SJSA1 (cell line): ENCODE measurements around the gene SKAP2. TPM values are rescaled to one million over a fixed set of nuclear protein-coding genes. Genes with fewer than 3 reads are reported as not detected.

ENCODE experiments used
- DNase-seq, 2 experiments: peaks; one replicate each; pipeline ENCODE4 v3.0.0-alpha.2; 2015 to 2020; ENCODE audit warnings: low spot score in 2 of 2, low read depth in 1 of 2
- H3K27ac ChIP-seq: fragments of 250-450 bp; sonication (Bioruptor Pico); 2 replicates; pipeline ENCODE4 v1.5.1; 2020; ENCODE audit warnings: mild to moderate bottlenecking, moderate library complexity
- H3K27me3 ChIP-seq: fragments of 250-450 bp; sonication (Bioruptor Pico); replicated peaks from 2 replicates; pipeline ENCODE4 v1.5.1; 2020; ENCODE audit warnings: mild to moderate bottlenecking, moderate library complexity
- H3K36me3 ChIP-seq: fragments of 250-450 bp; sonication (Bioruptor Pico); 2 replicates; pipeline ENCODE4 v1.5.1; 2020; ENCODE audit warnings: mild to moderate bottlenecking
- H3K4me1 ChIP-seq: fragments of 250-450 bp; sonication (Bioruptor Pico); replicated peaks from 2 replicates; pipeline ENCODE4 v1.6.1; 2021; ENCODE audit warnings: mild to moderate bottlenecking
- H3K4me3 ChIP-seq: fragments of 250-450 bp; sonication (Bioruptor Pico); 2 replicates; pipeline ENCODE4 v1.5.1; 2020; ENCODE audit warnings: mild to moderate bottlenecking
- H3K9me3 ChIP-seq: fragments of 250-450 bp; sonication (Bioruptor Pico); replicated peaks from 2 replicates; pipeline ENCODE4 v1.5.1; 2020; ENCODE audit warnings: mild to moderate bottlenecking
- total RNA-seq: library from RNA; depleted of rRNA; stranded (reverse); fragments of >200 nt; shearing (Covaris generic); gene quantifications from 2 replicates; pipeline ENCODE4 v1.2.3, GENCODE V29; 2014; rRNA removed

Gene SKAP2
- total RNA-seq, 1 experiment from 2014 or later, result 16.4 TPM

DNA sequence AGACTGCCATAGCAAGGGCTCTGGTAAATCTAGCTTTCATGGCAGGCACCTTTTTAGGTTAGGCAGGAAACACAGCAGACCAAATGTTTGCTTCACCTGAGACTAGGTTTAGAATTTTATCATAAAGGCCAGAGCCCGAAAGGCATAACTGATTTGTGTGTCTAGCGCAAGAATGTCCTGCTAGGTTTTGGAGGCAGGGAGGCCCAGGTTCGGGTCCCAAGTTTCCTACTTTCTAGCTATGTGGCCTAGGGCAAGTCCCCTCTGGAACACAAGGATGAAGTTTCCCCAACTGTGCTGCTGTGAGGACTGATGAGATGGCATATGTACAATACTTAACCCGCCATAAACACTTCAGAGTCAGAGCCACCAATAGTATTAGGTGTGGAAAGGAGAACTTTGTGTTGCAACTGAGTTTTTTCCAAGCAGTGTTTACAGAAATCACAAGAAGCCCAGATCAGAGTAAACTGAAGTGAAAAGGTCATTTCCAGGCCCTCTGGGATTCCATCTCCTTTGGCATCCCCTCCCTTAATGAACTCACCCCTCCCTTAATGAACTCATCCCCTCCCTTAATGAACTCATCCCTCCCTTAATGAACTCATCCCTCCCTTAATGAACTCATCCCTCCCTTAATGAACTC, 244.9 kb downstream of the SKAP2 start:
- H3K27ac ChIP-seq, result no peak overlapping the region
- H3K4me1 ChIP-seq, result no peaks in the 10 kb centered on the region
- no peak for DNase-seq
- no peaks in the 10 kb centered on the region for H3K9me3 ChIP-seq
- no peaks in the 10 kb centered on the region for H3K36me3 ChIP-seq
- 0 out of 2 replicates have a peak, but pooled peaks cover 5% of the 10 kb centered on the region for H3K27me3 ChIP-seq
- no peak overlapping the region for H3K4me3 ChIP-seq

DNA sequence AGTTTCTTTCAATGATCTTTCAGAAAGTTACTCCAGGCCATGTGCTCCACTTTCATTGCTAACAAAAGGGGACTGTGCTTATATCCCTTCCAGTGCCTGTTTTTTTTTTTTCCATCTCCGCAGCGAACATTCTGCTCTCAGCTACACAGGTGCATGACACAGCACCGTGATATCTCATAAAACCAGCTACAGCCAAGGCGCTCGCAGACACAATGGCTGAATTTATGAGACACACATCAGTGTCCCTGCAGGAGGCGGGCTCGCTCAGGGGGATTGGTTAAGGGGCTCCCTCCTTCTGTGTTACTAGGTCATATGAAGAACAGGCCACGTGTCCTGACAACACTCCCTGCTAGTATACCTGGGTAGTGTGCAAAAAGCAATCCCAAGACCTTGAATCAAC, 245.5 kb downstream of the SKAP2 start:
- no peaks in the 10 kb centered on the region for H3K4me1 ChIP-seq
- DNase-seq, result no peak
- no peak overlapping the region for H3K27ac ChIP-seq
- H3K36me3 ChIP-seq, result no peaks in the 10 kb centered on the region
- no peaks in the 10 kb centered on the region for H3K27me3 ChIP-seq
- H3K9me3 ChIP-seq, result no peaks in the 10 kb centered on the region
- H3K4me3 ChIP-seq, result no peak overlapping the region

DNA sequence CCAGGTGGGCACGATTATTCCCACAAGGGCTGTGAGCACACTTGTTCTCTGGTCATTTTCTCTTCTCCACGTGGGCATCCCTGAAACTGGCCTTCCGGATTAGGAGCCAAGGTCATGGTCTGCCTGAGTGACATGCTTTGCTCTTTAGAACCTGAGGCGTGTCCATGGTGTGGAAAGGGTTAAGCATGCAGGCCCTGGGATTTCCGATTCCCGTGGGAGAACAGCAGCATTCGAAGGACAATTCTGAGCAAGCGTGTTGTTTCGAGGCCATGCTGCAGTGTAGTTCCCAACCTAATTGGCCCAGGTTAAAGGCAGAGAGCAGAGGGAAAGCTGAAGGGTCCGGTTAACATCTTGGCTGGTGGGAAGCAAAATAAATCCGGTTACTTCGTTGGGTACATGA, 245.9 kb downstream of the SKAP2 start:
- Histone ChIP-seq H3K27me3 (no peaks in the 10 kb centered on the region), H3K36me3 (no peaks in the 10 kb centered on the region), H3K4me1 (no peaks in the 10 kb centered on the region), H3K27ac (no peak overlapping the region), H3K4me3 (no peak overlapping the region), H3K9me3 (no peaks in the 10 kb centered on the region)
- DNase-seq, result no peak

Other genes starting within 250 kb of the SKAP2 start
- 2.0 and 5.8 TPM in 2 replicates for gene HOXA1, start 231.4 kb upstream of the SKAP2 start, total RNA-seq
- gene HOXA2, start 238.1 kb upstream of the SKAP2 start, total RNA-seq, result 0.47 and 2.3 TPM in 2 replicates